A549 (cell line): Measurements from ENCODE around the gene APOOL. TPM values are rescaled to one million over a fixed set of nuclear protein-coding genes. Genes with fewer than 3 reads are reported as not detected.

Experiments
- ATAC-seq, 2 experiments: fragments of 200-7000 bp in 1 of 2; fragments of >200 bp in 1 of 2; cut with Nextera tagmentation in 1 of 2; cut with Tn5 transposase in 1 of 2; 3 replicates each; pipeline versions ENCODE4 v1.8.0 to v1.9.1; 2018 to 2020; ENCODE audit warnings: mild to moderate bottlenecking in 1 of 2, moderate library complexity in 1 of 2
- CTCF ChIA-PET: fragments of 300-600 bp; sonication (Branson Sonifier 250); formaldehyde crosslinking; extraction: SDS; loops from one replicate; lab custom pipeline; 2021; ENCODE audit warnings: antibody characterized with exemption, inconsistent platforms; lab: Yijun Ruan, JAX
- POLR2A ChIA-PET: fragments of 350-600 bp; formaldehyde crosslinking; extraction: SDS; loops from one replicate; lab custom pipeline; 2021; ENCODE audit warnings: antibody characterized with exemption, inconsistent platforms; lab: Yijun Ruan, JAX
- DNase-seq, 2 experiments: peaks; one replicate each; pipeline versions ENCODE4 v3.0.0 to v3.0.0-alpha.2; 2011 to 2016; ENCODE audit warnings: low read depth in 1 of 2, low spot score in 1 of 2
- FAIRE-seq: peaks from 2 replicates; lab custom pipeline; 2011; peaks lifted over from hg19 to GRCh38; lab: Jason Lieb, UNC
- H3K27ac ChIP-seq, 2 experiments: fragments of >200 bp; sonication (Bioruptor Twin); formaldehyde crosslinking; 3 replicates each; pipeline ENCODE4 v1.5.1; 2016 to 2017
- H3K4me1 ChIP-seq: fragments of >200 bp; sonication (Bioruptor Twin); formaldehyde crosslinking; 3 replicates; pipeline ENCODE4 v1.6.1; 2016
- H3K4me2 ChIP-seq: fragments of >200 bp; sonication (Bioruptor Twin); formaldehyde crosslinking; 3 replicates; pipeline ENCODE4 v1.6.1; 2016
- H3K4me3 ChIP-seq: fragments of >200 bp; sonication (Bioruptor Twin); formaldehyde crosslinking; 3 replicates; pipeline ENCODE4 v1.5.1; 2016
- H3K9me3 ChIP-seq: fragments of >200 bp; sonication (Bioruptor Twin); formaldehyde crosslinking; 3 replicates; pipeline ENCODE4 v1.6.1; 2016
- BHLHE40 ChIP-seq: IDR thresholded peaks from 2 replicates; pipeline ENCODE4 v1.6.1; 2012; ENCODE audit warnings: low read depth, low read length, inconsistent platforms
- CBX2 ChIP-seq: fragments of 200-600 bp; sonication (generic); IDR thresholded peaks from 2 replicates; pipeline ENCODE4 v1.6.1; 2016; ENCODE audit warnings: low read depth, mild to moderate bottlenecking, borderline replicate concordance
- CBX8 ChIP-seq: fragments of 200-600 bp; sonication (generic); IDR thresholded peaks from 2 replicates; pipeline ENCODE4 v1.6.1; 2016
- CEBPB ChIP-seq, 2 experiments: fragments of >200 bp in 1 of 2; sonication (Bioruptor Twin) in 1 of 2; formaldehyde crosslinking in 1 of 2; IDR thresholded peaks; 2 replicates each; pipeline ENCODE4 v1.6.1; 2012 to 2016
- CHD4 ChIP-seq: fragments of 200-600 bp; sonication (generic); IDR thresholded peaks from 2 replicates; pipeline ENCODE4 v1.6.1; 2016; ENCODE audit warnings: antibody characterized with exemption, mild to moderate bottlenecking, borderline replicate concordance
- E2F6 ChIP-seq: IDR thresholded peaks from 2 replicates; pipeline ENCODE4 v1.6.1; 2012; ENCODE audit warnings: low read depth, borderline replicate concordance
- EHF ChIP-seq: fragments of 250-450 bp; sonication (Bioruptor Pico); IDR thresholded peaks from 2 replicates; pipeline ENCODE4 v1.5.0; 2020; ENCODE audit warnings: mild to moderate bottlenecking
- ELK1 ChIP-seq: fragments of 150-350 bp; IDR thresholded peaks from 2 replicates; pipeline ENCODE4 v1.6.1; 2014; ENCODE audit warnings: low read depth, mild to moderate bottlenecking, low read length
- EP300 ChIP-seq, 2 experiments: fragments of >200 bp; sonication (Bioruptor Twin); formaldehyde crosslinking; IDR thresholded peaks; 2 replicates in 1 of 2; 3 replicates in 1 of 2; pipeline ENCODE4 v1.6.1; 2016 to 2017
- ESRRA ChIP-seq: fragments of 150-350 bp; IDR thresholded peaks from 2 replicates; pipeline ENCODE4 v1.6.1; 2014; ENCODE audit warnings: mild to moderate bottlenecking, low read length, borderline replicate concordance
- FOSB ChIP-seq: fragments of 250-450 bp; sonication (Bioruptor Pico); IDR thresholded peaks from 2 replicates; pipeline ENCODE4 v1.5.0; 2020; ENCODE audit warnings: mild to moderate bottlenecking, moderate library complexity
- FOXS1 ChIP-seq: fragments of 250-450 bp; sonication (Bioruptor Pico); IDR thresholded peaks from 2 replicates; pipeline ENCODE4 v1.5.0; 2020; ENCODE audit warnings: mild to moderate bottlenecking, moderate library complexity
- GATA3 ChIP-seq: IDR thresholded peaks from 2 replicates; pipeline ENCODE4 v1.6.1; 2012; ENCODE audit warnings: borderline replicate concordance
- HDAC2 ChIP-seq: fragments of 200-600 bp; sonication (generic); IDR thresholded peaks from 2 replicates; pipeline ENCODE4 v1.6.1; 2016
- HOXA7 ChIP-seq: fragments of 250-450 bp; sonication (Bioruptor Pico); IDR thresholded peaks from 2 replicates; pipeline ENCODE4 v1.5.0; 2020; ENCODE audit warnings: mild to moderate bottlenecking, moderate library complexity
- HOXB13 ChIP-seq: fragments of 250-450 bp; sonication (Bioruptor Pico); IDR thresholded peaks from 2 replicates; pipeline ENCODE4 v1.5.0; 2020; ENCODE audit warnings: low read depth, mild to moderate bottlenecking, moderate library complexity
- HOXB5 ChIP-seq: fragments of 250-450 bp; sonication (Bioruptor Pico); IDR thresholded peaks from 2 replicates; pipeline ENCODE4 v1.5.0; 2020; ENCODE audit warnings: mild to moderate bottlenecking, moderate library complexity
- JUN ChIP-seq, 2 experiments: fragments of >200 bp; sonication (Bioruptor Twin); formaldehyde crosslinking; IDR thresholded peaks; 2 replicates in 1 of 2; 3 replicates in 1 of 2; pipeline ENCODE4 v1.6.1; 2016 to 2017
- JUNB ChIP-seq: fragments of >200 bp; sonication (Bioruptor Twin); formaldehyde crosslinking; IDR thresholded peaks from 2 replicates; pipeline ENCODE4 v1.6.1; 2016
- MAFK ChIP-seq: fragments of 450-650 bp; IDR thresholded peaks from 2 replicates; pipeline ENCODE4 v1.6.1; 2014; ENCODE audit not compliant: partially characterized antibody
- PHF8 ChIP-seq: fragments of 200-600 bp; sonication (generic); IDR thresholded peaks from 2 replicates; pipeline ENCODE4 v1.6.1; 2016; ENCODE audit warnings: low read depth, mild to moderate bottlenecking, antibody characterized with exemption, moderate library complexity, borderline replicate concordance
- POLR2AphosphoS2 ChIP-seq: conservative IDR thresholded peaks from 2 replicates; pipeline ENCODE4 v1.6.1; 2012; ENCODE audit warnings: low read length, improper control_type of control experiment, inconsistent platforms
- RAD21 ChIP-seq, 2 experiments: fragments of >200 bp in 1 of 2; sonication (Bioruptor Twin) in 1 of 2; formaldehyde crosslinking in 1 of 2; IDR thresholded peaks in 1 of 2; conservative IDR thresholded peaks in 1 of 2; 2 replicates in 1 of 2; 3 replicates in 1 of 2; pipeline ENCODE4 v1.6.1; 2012 to 2018; ENCODE audit warnings: inconsistent platforms in 1 of 2
- RCOR1 ChIP-seq: fragments of 150-350 bp; IDR thresholded peaks from 2 replicates; pipeline ENCODE4 v1.6.1; 2014; ENCODE audit warnings: antibody characterized with exemption, low read length, low read depth
- RNF2 ChIP-seq: fragments of 200-600 bp; sonication (generic); IDR thresholded peaks from 2 replicates; pipeline ENCODE4 v1.6.1; 2016; ENCODE audit warnings: low read depth, mild to moderate bottlenecking, antibody characterized with exemption, moderate library complexity, borderline replicate concordance
- SMC3 ChIP-seq: fragments of >200 bp; sonication (Bioruptor Twin); formaldehyde crosslinking; IDR thresholded peaks from 3 replicates; pipeline ENCODE4 v1.6.1; 2018; ENCODE audit warnings: inconsistent platforms
- SREBF2 ChIP-seq: fragments of 450-650 bp; IDR thresholded peaks from 2 replicates; pipeline ENCODE4 v1.6.1; 2014; ENCODE audit warnings: mild to moderate bottlenecking, moderate library complexity
- TP53 ChIP-seq: fragments of 250-450 bp; sonication (Bioruptor Pico); IDR thresholded peaks from 2 replicates; pipeline ENCODE4 v1.5.0; 2021; ENCODE audit warnings: mild to moderate bottlenecking, moderate library complexity
- ZC3H11A ChIP-seq: fragments of 450-650 bp; IDR thresholded peaks from 2 replicates; pipeline ENCODE4 v1.6.1; 2014; ENCODE audit warnings: antibody characterized with exemption, mild to moderate bottlenecking
- ZNF302 ChIP-seq: fragments of 250-450 bp; sonication (Bioruptor Pico); IDR thresholded peaks from 2 replicates; pipeline ENCODE4 v1.9.0; 2021; ENCODE audit warnings: inconsistent platforms, mild to moderate bottlenecking, moderate library complexity
- ZSCAN20 ChIP-seq: fragments of 250-450 bp; sonication (Bioruptor Pico); IDR thresholded peaks from 2 replicates; pipeline ENCODE4 v1.8.0; 2022; ENCODE audit warnings: mild to moderate bottlenecking, moderate library complexity
- WGBS: methylation state at CpG from one replicate; pipeline ENCODE4 v1.1.6; 2017; ENCODE audit errors: missing lambda C conversion rate; 5-methylcytosine and 5-hydroxymethylcytosine counted together
- polyA plus RNA-seq, 4 experiments: library from polyadenylated mRNA; depleted of rRNA in 3 of 4; stranded (reverse); fragments of >200 nt; fragmentation: RNase III in 1 of 4; extraction: RNeasy Plus Mini Kit Qiagen cat#74134 plus additional on column Dnase treatment in 1 of 4; gene quantifications; 2 replicates in 3 of 4; 3 replicates in 1 of 4; pipeline ENCODE4 v1.2.3, GENCODE V29; 2011 to 2017
- TF ChIP-seq, protein P1 (sequence below): fragments of >200 bp; sonication (Bioruptor Twin); formaldehyde crosslinking; IDR thresholded peaks from 2 replicates; pipeline ENCODE4 v1.6.1; 2016
- TF ChIP-seq, protein P2 (sequence below): IDR thresholded peaks from 2 replicates; pipeline ENCODE4 v1.6.1; 2012

APOOL gene
- polyA plus RNA-seq, 2 of the 4 experiments (the other 2 are of a cell fraction): 10.3 to 10.7 TPM

GRCh38 chrX:85029043-85029442 is 25.4 kb downstream of the APOOL start:
- TF ChIP-seq ESRRA (no peak), SREBF2 (no peak), PHF8 (no peak), EP300 (IDR thresholded peaks at IDR 0.05) (no peak), CEBPB (IDR thresholded peaks at IDR 0.05) (no peak), MAFK (no peak), RAD21 (conservative IDR thresholded peaks at IDR 0.05 in 1 of 2, IDR thresholded peaks at IDR 0.05 in 1 of 2) (no peak), HDAC2 (no peak), JUN (IDR thresholded peaks at IDR 0.05) (no peak), ZC3H11A (no peak), ZSCAN20 (CRISPR knock-in tag) (no peak), HOXA7 (CRISPR knock-in tag) (no peak)
- TF ChIP-seq, all 56 proteins: peak for 0
- Histone ChIP-seq H3K9me3 (no peaks in the 10 kb centered on the region), H3K27ac (no peak overlapping the region), H3K4me1 (no peaks in the 10 kb centered on the region), H3K4me3 (no peak overlapping the region), H3K4me2 (no peak overlapping the region)
- FAIRE-seq (no peak), ATAC-seq (no peak), DNase-seq (no peak)
- CTCF ChIA-PET: no interaction called here
- POLR2A ChIA-PET: no interaction called here

DNA sequence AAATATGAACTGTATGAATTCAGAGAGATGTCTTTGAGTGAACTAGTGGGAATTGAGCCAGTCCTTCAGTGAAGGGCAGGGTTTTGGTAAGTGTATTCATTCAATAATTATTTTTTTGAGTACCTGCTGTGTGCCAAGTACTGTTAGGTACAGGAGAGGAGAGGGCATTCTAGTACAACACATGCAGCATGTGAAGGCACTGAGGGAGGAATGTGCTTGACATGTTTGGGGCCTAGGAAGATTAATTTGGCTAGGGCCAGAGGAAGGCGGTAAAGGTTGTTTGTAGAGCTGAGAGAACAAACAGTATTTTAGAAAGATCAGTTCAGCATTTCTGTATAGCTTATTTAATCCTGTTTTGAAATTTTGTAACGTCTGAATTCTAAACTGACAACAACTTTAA is 27.8 kb downstream of the APOOL start:
- CTCF ChIA-PET: no interaction called here
- POLR2A ChIA-PET: no interaction called here
- Histone ChIP-seq H3K27ac (no peak overlapping the region), H3K4me1 (no peaks in the 10 kb centered on the region), H3K4me3 (no peak overlapping the region), H3K4me2 (no peak overlapping the region), H3K9me3 (no peaks in the 10 kb centered on the region)
- WGBS: 87% methylated on average over 2 of the region's 2 CpGs
- ATAC-seq (no peak), DNase-seq (no peak), FAIRE-seq (no peak)
- TF ChIP-seq ZNF302 (CRISPR knock-in tag) (no peak), RCOR1 (no peak)

DNA sequence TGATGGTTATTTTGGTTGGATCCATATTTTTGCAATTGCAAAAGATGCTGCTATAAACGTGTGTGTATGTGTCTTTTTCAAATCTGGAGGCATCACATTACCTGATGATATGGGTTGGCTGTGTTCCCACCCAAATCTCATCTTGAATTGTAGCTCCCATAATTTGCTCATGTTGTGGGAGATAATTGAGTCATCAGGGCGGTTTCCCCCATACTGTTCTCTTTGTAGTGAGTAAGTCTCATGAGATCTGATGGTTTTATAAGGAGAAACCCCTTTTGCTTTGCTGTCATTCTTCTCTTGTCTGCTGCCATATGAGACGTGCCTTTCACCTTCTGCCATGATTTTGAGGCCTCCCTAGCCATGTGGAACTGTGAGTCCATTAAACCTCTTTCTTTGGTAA is 33.4 kb downstream of the APOOL start:
- FAIRE-seq (no peak), ATAC-seq (no peak), DNase-seq (no peak)
- H3K4me2 ChIP-seq: no peak overlapping the region
- no peaks in the 10 kb centered on the region for H3K9me3 ChIP-seq
- WGBS: 58% methylated on average over 3 of the region's 3 CpGs
- no peak for TF ChIP-seq HOXB5 (CRISPR knock-in tag)
- no peak for TF ChIP-seq ELK1
- TF ChIP-seq TP53 (CRISPR knock-in tag): no peak
- TF ChIP-seq RNF2: no peak
- TF ChIP-seq, protein P1, sequence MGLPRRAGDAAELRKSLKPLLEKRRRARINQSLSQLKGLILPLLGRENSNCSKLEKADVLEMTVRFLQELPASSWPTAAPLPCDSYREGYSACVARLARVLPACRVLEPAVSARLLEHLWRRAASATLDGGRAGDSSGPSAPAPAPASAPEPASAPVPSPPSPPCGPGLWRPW: no peak
- no peak for TF ChIP-seq HOXB13 (CRISPR knock-in tag)
- TF ChIP-seq ZC3H11A: no peak
- no peak for TF ChIP-seq FOXS1 (CRISPR knock-in tag)
- no peak for TF ChIP-seq FOSB (CRISPR knock-in tag)
- TF ChIP-seq JUNB: no peak
- H3K4me3 ChIP-seq: no peak overlapping the region
- no peak overlapping the region for H3K27ac ChIP-seq
- ChIA-PET POLR2A (no interaction called here), CTCF (no interaction called here)
- H3K4me1 ChIP-seq: no peaks in the 10 kb centered on the region

GRCh38 chrX:85051627-85052026 is 48.0 kb downstream of the APOOL start:
- 100% methylated on average over 1 of the region's 1 CpG for WGBS
- DNase-seq: no peak

More at GRCh38 chrX:85051627-85052026, 48.0 kb downstream of the APOOL start:
- CTCF ChIA-PET: no interaction called here
- Histone ChIP-seq H3K4me3 (no peak overlapping the region), H3K4me2 (no peak overlapping the region; the same call in 2 of the 3 replicates), H3K9me3 (no peaks in the 10 kb centered on the region), H3K27ac (peak overlapping the region; percentile 52 to 63; a peak in 3 of 6 replicates), H3K4me1 (peaks cover 19% of the 10 kb centered on the region)
- TF ChIP-seq ZSCAN20 (CRISPR knock-in tag): no peak
- no peak for TF ChIP-seq GATA3
- TF ChIP-seq CEBPB (IDR thresholded peaks at IDR 0.05): no peak
- no peak for TF ChIP-seq ESRRA
- no peak for TF ChIP-seq POLR2AphosphoS2
- no peak for TF ChIP-seq EHF (CRISPR knock-in tag)
- no peak for TF ChIP-seq E2F6
- no peak for TF ChIP-seq BHLHE40
- no peak for TF ChIP-seq CBX2
- no peak for TF ChIP-seq SMC3
- no peak for TF ChIP-seq CBX8
- TF ChIP-seq MAFK: no peak
- TF ChIP-seq CHD4: no peak
- TF ChIP-seq, protein P2, sequence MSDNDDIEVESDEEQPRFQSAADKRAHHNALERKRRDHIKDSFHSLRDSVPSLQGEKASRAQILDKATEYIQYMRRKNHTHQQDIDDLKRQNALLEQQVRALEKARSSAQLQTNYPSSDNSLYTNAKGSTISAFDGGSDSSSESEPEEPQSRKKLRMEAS: no peak
- no peak for FAIRE-seq
- no peak for ATAC-seq
- POLR2A ChIA-PET: no interaction called here
